ENCODE measurements around the gene LHFPL3. TPM values are rescaled to one million over a fixed set of nuclear protein-coding genes. Genes with fewer than 3 reads are reported as not detected.

The LHFPL3 gene
- total RNA-seq, 1 experiment from 2014 or later: not detected

- Histone ChIP-seq H3K27me3 (ENCODE audit: insufficient read depth, low read depth) (peaks cover 14% of the 10 kb centered on the region), H3K4me1 (replicated peaks; ENCODE audit: insufficient read depth) (no peaks in the 10 kb centered on the region), H3K79me2 (ENCODE audit: low read depth) (no peaks in the 10 kb centered on the region), H3F3A (ENCODE audit: insufficient read depth, low read depth) (no peaks in the 10 kb centered on the region), H3K36me3 (ENCODE audit: low read depth) (no peaks in the 10 kb centered on the region), H2AFZ (no peak overlapping the region), H3K27ac (no peak overlapping the region), H3K4me3 (no peak overlapping the region), H4K20me1 (ENCODE audit: insufficient read depth) (no peaks in the 10 kb centered on the region), H3K4me2 (no peak overlapping the region), H3K9me3 (ENCODE audit: insufficient read depth, low read depth) (no peaks in the 10 kb centered on the region), H3K9me2 (ENCODE audit: insufficient read depth) (no peaks in the 10 kb centered on the region)
- intact Hi-C loops (cut with micrococcal nuclease; ENCODE audit: unreplicated experiment): no loop called here
- POLR2A ChIA-PET (ENCODE audit: unreplicated experiment): no interaction called here
- BruUV-seq (replicated peaks): no TSS peak
- CTCF ChIA-PET: interaction anchor here (1.0 kb wide), 1 partner anchor 27 kb away, joined by 4 read pairs; no protein-coding TSS in a partner anchor
- no peak for TF ChIP-seq EZH2 (IDR thresholded peaks at IDR 0.05; ENCODE audit: low read depth)
- TF ChIP-seq CTCF (conservative IDR thresholded peaks at IDR 0.05): no peak
- DNase-seq: no peak
Observed at GRCh38 chr7:104906556-104906955, 578.2 kb downstream of the LHFPL3 start.

GRCh38 chr7:104908636-104909035 lies 580.2 kb downstream of the LHFPL3 start:
- Histone ChIP-seq H3K9me2 (ENCODE audit: insufficient read depth) (no peaks in the 10 kb centered on the region), H2AFZ (no peak overlapping the region), H3K4me2 (no peak overlapping the region), H3F3A (ENCODE audit: insufficient read depth, low read depth) (no peaks in the 10 kb centered on the region), H3K36me3 (ENCODE audit: low read depth) (no peaks in the 10 kb centered on the region), H3K4me3 (no peak overlapping the region), H3K4me1 (replicated peaks; ENCODE audit: insufficient read depth) (no peaks in the 10 kb centered on the region), H4K20me1 (ENCODE audit: insufficient read depth) (no peaks in the 10 kb centered on the region), H3K27me3 (ENCODE audit: insufficient read depth, low read depth) (peaks cover 14% of the 10 kb centered on the region), H3K9me3 (ENCODE audit: insufficient read depth, low read depth) (no peaks in the 10 kb centered on the region), H3K79me2 (ENCODE audit: low read depth) (no peaks in the 10 kb centered on the region), H3K27ac (no peak overlapping the region)
- POLR2A ChIA-PET (ENCODE audit: unreplicated experiment): no interaction called here
- intact Hi-C loops (cut with micrococcal nuclease; ENCODE audit: unreplicated experiment): no loop called here
- CTCF ChIA-PET: no interaction called here
- no peak for DNase-seq
- BruUV-seq (replicated peaks): no TSS peak
- TF ChIP-seq EZH2 (IDR thresholded peaks at IDR 0.05; ENCODE audit: low read depth) (no peak), CTCF (conservative IDR thresholded peaks at IDR 0.05) (no peak)

GRCh38 chr7:104909096-104909495 lies 580.7 kb downstream of the LHFPL3 start:
- Histone ChIP-seq H3K4me3 (no peak overlapping the region), H4K20me1 (ENCODE audit: insufficient read depth) (no peaks in the 10 kb centered on the region), H3F3A (ENCODE audit: insufficient read depth, low read depth) (no peaks in the 10 kb centered on the region), H3K27ac (no peak overlapping the region), H3K36me3 (ENCODE audit: low read depth) (no peaks in the 10 kb centered on the region), H3K27me3 (ENCODE audit: insufficient read depth, low read depth) (peaks cover 14% of the 10 kb centered on the region), H3K4me2 (no peak overlapping the region), H3K4me1 (replicated peaks; ENCODE audit: insufficient read depth) (no peaks in the 10 kb centered on the region), H3K9me3 (ENCODE audit: insufficient read depth, low read depth) (no peaks in the 10 kb centered on the region), H3K9me2 (ENCODE audit: insufficient read depth) (no peaks in the 10 kb centered on the region), H3K79me2 (ENCODE audit: low read depth) (no peaks in the 10 kb centered on the region), H2AFZ (no peak overlapping the region)
- ChIA-PET POLR2A (ENCODE audit: unreplicated experiment) (no interaction called here), CTCF (no interaction called here)
- intact Hi-C loops (cut with micrococcal nuclease; ENCODE audit: unreplicated experiment): no loop called here
- BruUV-seq (replicated peaks): no TSS peak
- TF ChIP-seq CTCF (conservative IDR thresholded peaks at IDR 0.05) (no peak), EZH2 (IDR thresholded peaks at IDR 0.05; ENCODE audit: low read depth) (no peak)
- no peak for DNase-seq
